ENCODE results near the gene TMC7.
"Not testable (repeated sequence)": the region's sequence is repeated elsewhere in the genome, so short reads cannot be mapped to it uniquely, and the experiment has no call there.

- not testable (repeated sequence) for TF ChIP-seq CTCF, POLR2A (IDR thresholded peaks at IDR 0.05)
Observed at GRCh38 chr16:18955874-18956580, 27.7 kb upstream of the TMC7 start.

All from ovary (tissue), 3 donors.